GM19328 (cell line): Measurements from ENCODE around the gene CASK.
"Not testable (repeated sequence)": the region's sequence is repeated elsewhere in the genome, so short reads cannot be mapped to it uniquely, and the experiment has no call there.

ENCODE experiments used
- ATAC-seq: cut with Tn5 transposase; IDR thresholded peaks from one replicate; pipeline ENCODE4 v1.9.1; 2021; ENCODE audit warnings: mild to moderate bottlenecking, moderate library complexity; ENCODE audit not compliant: unreplicated experiment

The CASK gene

DNA sequence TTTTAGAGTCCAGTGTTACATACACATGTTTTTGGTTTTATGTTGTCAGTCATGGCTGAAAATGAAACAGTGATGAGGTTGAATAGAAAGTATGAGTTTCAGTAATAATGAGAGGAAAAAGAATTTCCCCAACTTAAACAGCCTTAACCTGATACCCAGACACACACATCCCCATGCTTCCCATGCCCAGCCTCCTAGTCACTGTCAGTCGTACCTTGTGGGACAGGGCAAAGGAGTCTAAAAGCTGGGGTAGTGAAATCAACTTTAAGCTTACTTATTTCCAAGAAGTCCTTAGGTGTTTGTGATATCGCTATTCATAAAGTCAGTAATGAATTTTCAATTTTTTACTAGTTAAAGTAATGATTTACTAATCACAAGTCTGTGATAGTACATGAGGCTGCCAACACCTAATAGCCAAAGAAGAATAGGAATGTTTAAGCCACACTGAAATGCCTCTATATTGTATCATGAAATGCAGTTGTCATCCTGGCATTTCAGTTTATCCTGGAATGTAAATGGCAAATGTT, 258.9 kb downstream of the CASK start:
- ATAC-seq = peak; percentile 82

DNA sequence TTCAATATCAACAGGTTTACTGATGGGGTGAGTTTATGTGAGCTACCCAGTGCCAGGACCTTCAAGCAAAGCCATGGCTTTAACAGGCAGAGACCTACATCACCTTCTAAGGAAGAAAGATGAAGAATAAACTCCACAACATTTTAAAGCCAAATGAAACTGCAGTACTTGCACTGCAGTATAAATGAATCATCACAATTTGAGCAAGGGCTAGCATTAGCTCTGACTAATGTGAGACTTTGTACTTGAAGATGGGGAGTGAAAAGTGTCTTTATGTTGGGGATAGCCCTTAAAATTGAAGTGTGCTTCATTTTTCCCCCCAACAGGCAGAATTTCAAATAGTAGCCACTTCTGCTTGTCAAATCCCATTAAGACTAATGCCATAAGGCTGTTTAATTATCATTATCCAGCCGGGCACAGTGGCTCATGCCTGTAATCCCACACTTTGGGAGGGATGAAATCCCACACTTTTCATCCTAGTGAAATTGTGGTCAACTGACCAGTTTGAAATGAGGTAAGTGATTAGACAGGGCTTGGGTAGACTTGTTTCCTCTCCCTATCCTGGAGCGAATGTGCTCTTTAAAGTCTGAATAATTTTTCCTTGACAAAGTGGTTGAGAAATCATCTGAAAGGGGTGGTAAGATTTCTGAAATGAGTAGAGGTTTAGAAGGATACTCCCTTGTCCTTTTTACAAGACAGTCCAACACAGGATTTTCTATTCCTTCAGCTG, 261.8 kb downstream of the CASK start:
- ATAC-seq = no peak

DNA sequence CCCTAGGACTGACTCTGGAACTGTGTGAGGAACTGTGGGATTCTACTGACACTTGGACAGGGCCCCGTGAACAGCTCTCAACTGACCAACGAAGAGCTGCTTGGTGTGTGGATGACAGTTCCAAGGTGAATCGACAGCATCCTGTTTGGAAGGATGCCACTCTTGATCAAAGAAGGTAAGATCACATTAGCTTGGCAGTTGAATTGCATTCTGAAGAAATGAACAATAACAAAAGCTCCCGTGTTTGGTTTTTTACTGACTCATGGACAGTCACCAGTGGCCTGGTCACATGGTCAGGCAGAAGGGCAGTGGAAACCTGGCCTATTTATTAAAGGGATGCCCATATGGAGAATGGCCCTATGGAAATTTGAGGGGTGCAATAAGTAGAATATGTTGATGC, 267.7 kb downstream of the CASK start:
- no peak for ATAC-seq

DNA sequence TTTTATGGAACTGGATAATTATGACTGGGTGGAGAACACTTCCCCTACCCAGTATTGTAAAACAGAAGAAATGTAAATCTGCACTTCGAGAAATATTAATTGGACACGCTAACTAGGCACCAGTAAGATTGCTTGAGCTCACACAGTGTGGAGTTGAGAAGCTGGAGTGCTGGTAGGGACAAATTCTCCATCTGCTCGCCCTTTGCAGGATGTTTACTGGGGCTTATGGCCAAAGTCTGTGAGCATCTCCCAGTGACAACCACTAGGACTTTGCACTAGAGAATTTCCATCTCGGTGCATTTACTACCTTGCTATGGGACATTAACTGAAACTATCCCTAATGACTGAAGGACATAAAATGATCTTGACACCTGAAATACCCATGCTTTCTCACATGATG, 268.3 kb downstream of the CASK start:
- no peak for ATAC-seq

DNA sequence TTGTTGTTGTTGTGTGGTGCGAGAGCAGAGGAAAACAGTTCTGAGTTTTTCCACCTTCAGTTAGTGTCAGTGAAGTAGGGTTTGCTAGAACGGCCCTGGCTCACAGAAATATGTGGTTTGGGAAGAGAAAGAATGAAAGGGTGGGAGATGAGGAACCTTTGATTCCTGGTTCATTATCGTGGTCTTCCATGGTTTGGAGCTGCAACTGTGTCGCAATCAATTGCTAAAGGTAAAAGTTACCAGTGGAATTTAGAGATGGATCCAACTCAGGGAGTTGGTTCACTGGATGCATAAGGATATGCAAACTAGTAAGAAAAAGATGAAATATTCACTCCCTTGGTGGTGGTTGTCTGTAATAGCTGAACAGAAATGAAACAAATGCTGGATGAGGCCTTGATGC, 270.2 kb downstream of the CASK start:
- ATAC-seq = no peak

- ATAC-seq = not testable (repeated sequence)
Observed at GRCh38 chrX:41646201-41646600, 277.2 kb downstream of the CASK start.

DNA sequence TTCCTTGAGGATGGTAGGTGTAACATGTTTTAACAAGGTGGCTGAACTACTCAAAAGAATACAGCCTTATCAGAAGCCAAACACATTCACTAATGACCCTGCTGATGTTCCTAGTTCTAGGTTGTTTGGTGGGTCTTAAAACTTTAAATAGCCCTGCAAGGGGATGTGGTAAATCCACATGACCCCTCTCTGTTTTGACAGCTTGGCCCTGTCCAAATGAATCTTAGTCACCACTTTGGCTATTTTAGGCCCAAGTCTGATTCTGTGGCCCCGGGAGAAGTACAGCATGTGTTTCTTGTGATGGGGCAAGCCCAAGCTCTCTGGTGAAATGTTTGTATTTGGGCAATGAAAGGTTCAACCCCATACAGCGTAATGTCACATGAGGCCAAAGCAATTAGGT, 289.1 kb downstream of the CASK start:
- ATAC-seq = no peak

DNA sequence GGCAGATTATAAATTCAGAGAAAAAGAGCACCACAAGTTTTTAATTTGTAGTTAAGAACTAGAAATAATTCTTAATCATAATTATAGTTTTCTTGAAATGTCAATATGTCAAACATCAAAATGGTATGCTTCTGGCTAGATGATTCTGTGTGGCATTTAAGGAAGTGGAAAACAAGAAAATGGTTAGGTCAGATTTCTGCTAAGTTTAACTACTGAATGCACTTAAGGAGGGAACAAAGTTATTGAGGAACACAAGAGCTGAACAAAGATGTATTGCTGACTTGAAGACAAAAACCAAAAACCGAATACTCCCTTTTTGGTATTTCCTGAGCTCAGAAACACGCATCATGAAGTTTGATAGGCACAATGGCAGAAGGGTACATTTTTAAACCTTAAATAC, 293.3 kb downstream of the CASK start:
- ATAC-seq = no peak

DNA sequence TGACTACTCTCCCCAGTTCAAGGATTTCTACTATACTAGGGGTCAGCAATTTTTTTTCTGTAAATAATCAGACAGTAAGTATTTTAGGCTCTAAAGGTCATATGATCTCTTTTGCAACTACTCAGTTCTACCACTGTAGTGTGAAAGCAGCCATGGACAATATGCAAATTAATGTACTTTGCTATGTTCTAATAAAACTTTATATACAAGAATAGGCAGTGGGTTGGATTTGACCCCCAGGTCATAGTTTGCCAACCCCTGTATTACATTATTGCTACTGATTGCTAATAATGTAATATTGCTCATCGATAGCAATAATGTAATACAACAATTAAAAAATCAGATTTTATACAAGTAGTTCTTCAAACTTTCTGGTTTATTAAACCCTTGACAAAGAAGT, 293.8 kb downstream of the CASK start:
- ATAC-seq = no peak

DNA sequence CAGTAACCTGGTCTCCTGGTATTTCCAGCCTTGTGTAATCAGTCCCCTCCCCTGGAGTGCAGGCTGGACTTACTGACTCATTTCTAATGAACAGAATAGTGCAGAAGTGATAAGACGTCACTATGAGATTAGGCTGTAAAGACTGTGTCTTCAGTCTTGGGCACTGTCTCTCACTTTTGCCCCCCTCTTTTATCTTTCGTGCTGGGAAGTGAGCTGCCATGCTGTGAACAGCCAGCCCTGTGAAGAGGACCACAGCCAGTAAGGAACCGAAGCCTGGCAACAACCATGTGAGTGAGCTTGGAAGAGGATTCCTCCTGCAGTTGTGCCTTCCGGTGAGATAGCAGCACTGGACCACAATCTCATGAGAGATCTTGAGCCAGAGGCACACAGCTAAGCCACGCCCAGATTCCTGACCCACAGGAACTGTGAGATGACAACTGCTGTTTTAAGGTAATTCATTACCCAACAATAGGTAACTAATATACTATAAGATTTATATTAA, 302.1 kb downstream of the CASK start:
- ATAC-seq = no peak

- no peak for ATAC-seq
Observed at GRCh38 chrX:41619221-41619620, 304.1 kb downstream of the CASK start.

DNA sequence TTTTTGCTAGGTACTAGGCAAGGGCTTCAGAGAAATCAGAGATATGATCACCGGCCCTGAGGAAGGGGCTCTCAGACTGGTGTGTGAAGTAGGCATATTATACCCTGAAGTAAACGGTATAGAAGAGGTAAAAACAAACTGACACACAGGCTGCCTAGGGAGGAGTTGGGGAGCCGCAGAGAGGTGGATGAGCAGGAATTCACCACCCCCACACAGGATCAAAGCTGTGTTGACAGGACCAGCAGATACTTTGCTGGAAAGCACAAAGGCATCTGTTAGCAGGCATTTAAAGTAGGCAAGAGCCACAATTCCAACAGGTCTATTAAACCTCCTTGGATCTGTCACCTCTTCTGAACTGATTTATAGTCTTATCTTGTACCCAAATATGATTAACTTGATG, 306.4 kb downstream of the CASK start:
- ATAC-seq = no peak

- ATAC-seq = no peak
Observed at GRCh38 chrX:41616255-41616654, 307.1 kb downstream of the CASK start.

- no peak for ATAC-seq
Observed at GRCh38 chrX:41608244-41608643, 315.1 kb downstream of the CASK start.

DNA sequence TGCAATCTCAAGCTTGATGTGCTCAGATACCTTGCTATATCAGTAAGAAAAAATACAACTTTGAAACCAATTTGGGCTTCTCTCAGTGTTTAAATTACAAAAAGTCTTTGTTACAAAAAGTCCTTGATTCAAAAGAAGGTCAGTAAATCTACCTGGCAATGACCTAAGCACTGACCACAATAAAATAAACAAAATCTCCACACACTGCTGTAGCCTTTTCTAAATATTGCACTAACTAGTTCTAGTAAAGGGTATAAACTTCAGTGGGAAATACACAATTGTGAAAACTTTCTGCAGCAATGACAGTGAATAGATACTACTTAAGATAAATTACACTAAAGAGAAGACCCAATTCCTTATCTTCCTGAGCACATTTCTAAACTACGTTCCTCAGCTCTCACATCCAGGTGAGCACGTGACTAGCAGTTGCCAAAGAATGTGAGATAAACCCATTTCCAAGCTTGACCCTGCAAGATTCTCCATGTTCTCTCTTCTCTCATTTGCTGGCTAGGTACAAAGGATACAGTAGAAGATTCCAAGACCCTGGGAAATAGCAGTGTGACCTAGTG, 316.0 kb downstream of the CASK start:
- no peak for ATAC-seq

DNA sequence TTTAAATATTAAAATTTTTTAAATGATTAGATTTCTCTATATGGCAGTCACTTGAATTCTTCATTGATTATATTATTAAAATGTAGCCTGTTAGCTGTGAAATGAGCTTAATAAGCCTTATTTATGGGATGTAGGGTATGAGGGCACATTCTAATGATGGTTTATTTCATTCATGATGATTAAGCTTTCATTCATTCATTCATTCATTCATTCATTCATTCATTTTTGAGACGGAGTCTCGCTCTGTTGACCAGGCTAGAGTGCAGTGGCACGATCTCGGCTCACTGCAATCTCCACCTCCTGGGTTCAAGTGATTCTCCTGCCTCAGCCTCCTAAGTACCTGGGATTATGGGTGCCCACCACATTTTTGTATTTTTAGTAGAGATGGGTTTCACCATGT, 317.3 kb downstream of the CASK start:
- ATAC-seq = not testable (repeated sequence)

- no peak for ATAC-seq
Observed at GRCh38 chrX:41604766-41605543, 318.4 kb downstream of the CASK start.

DNA sequence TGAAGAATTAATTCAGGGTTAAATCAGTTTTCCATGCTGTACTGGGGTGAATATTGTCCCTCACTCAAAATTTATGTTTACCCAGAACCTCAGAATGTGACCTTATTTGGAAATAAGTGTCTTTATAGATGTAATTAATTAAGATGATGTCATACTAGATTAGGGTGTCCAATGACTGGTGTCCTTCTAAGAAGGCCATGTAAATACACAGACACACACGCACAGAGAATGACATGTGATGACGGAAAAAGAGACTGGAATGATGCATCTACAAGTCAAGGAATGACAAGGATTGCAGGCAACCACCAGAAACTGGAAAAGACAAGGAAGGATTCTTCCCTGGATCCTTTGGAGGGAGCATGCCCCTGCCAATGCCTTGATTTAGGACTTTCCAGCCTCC, 319.2 kb downstream of the CASK start:
- no peak for ATAC-seq

GRCh38 chrX:41603596-41603995, 319.8 kb downstream of the CASK start:
- no peak for ATAC-seq

GRCh38 chrX:41602816-41603345, 320.5 kb downstream of the CASK start:
- no peak for ATAC-seq

DNA sequence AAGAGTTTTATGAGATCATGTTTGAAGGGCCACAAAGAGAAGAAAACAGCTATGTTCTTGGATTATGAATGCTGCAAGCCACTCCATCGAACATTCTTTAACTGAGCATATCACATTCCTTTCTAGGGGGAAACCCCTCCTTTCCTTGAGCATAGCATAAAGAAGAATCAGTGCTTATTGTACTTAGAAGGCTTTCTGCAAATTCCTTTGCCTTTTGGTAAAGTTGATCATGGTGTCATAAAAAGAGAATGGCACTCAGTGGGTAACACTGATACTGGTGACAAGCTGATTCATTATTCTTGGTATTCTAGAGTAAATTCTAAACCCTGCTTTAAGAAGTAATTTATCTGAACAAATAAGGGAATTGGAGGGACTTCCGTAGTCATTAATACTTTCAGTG, 323.1 kb downstream of the CASK start:
- ATAC-seq = no peak
